Kasumi-1 (cell line): Measurements from ENCODE around the gene RHBDF2.
"Not testable (repeated sequence)": the region's sequence is repeated elsewhere in the genome, so short reads cannot be mapped to it uniquely, and the experiment has no call there.

Experiments
- DNase-seq, 2 experiments: peaks; one replicate each; lab custom pipeline; 2025; lab: John Stamatoyannopoulos, UW

The RHBDF2 gene

DNA sequence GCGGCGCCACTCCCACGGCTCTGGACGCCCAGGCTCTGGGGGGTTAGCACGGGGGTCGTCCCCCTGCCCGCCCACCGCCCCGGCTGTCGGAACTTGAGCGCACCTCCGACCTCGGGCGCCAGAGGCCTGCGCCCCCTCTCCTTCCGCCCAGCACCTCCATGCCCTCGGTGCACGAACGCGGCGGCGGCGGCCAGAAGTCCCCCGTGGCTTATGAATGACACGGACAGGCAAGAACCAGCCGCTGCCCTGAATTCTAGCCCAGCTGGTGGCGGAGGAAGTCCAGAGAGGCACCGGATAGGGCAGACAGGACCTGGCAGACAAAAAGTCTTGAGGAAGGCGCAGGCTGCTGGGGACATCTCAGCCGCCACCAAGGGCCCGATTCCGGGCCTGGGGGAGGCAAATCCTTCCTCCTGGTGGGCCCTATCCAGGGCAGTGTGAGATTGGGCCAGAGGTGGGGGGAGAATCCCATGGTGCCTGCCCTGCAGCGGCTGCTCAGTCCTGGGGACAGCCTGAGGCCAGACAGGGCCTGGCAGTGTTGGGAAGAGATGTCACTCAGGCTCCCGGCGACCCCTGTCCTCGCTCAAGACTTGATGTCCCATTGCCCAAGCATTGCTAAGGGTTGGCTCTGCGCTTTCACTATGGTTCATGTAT is 37.2 kb upstream of the RHBDF2 start:
- DNase-seq, result no peak

DNA sequence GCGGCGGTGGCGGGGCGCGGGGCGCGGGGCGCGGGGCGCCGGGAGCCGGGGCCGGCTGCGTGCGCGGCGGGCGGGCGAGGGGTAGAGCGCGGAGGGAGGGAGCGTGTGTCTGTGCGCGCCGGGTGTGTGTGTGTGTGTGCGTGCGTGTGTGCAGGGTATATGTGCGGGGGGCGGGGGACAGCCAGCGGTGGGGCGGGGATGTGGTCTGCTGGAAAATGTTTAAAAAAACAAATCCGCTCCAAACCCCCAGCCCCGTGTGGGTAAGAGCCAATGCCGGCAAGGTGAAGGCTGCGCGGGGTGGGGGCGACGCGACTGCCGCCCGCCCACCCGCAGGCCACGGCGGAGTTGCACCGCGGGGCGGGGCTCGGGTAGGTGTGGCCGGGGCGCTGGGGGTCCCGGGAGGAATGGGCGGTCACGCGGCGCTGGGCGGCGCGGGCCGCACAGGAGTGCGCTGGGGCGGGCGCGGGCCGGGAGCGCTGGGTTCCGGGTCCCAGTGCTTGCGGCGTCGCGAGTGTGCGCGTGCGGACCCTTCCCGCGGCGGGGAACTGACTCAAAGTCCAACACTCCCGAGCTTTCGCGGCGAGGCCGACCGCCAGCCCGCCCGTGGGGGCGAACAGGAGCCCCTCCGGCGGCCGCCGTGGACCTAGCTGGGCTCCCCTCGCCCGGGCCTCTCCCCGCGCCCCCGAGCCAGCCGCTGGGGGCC is 36.5 kb upstream of the RHBDF2 start, which contains the start of gene CYGB:
Gene CYGB (minus strand): TSS at position 132 of the 703 bp plus-strand sequence. CDS start 167 bp downstream, outside the sequence.
- no peak for DNase-seq

DNA sequence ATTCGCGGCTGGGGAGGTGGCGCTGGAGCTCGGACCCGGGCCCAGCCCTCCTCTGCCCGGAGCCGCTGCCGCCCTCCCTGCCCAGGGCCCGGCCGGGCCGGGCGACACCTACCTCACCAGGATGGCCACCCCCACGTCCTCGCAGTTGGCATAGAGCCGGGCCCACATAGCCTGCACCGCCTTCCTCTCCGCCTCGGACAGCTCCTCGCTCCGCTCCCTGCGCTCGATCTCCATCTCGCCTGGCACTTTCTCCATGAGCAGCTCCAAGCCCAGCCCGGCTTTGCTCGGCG is 36.0 kb upstream of the RHBDF2 start:
- no peak for DNase-seq

DNA sequence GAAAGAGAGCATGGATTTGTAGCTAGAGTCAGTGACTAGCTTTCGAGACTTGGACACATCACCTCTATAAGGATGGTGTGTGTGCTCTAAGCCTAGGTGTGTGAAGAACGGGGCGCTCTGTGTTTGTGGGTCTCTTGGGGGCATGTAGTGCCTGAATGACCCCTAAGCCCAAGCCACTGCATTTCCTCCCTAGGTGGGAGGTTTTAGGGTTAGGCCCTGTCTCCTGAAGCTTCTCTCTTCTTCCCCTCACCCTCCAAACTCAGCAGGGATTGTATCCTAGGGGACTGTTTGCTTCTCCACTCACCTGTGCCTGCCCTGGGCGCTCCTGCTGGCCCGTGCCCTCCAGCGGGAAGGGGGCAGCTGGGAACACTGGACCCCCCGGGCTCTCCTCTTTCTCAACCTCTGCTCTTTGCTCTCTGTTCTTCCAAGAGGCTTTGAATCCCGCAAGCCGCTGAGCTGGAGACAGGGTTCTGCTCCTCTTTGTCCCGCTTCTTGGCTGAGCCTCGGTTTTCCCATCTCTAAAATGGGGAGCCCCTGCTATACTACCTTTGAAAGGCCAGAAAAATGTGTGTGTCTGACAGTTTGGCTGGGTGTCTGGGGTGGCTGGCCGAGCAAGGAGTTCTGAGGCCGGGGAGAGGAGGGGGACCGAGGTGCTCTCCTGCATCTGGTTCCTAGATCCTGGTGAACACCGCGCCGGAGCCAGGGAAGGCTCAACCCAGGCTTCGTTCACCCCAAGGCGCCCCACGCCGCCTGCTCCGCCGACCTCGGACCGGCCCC is 35.5 kb upstream of the RHBDF2 start:
- no peak for DNase-seq

DNA sequence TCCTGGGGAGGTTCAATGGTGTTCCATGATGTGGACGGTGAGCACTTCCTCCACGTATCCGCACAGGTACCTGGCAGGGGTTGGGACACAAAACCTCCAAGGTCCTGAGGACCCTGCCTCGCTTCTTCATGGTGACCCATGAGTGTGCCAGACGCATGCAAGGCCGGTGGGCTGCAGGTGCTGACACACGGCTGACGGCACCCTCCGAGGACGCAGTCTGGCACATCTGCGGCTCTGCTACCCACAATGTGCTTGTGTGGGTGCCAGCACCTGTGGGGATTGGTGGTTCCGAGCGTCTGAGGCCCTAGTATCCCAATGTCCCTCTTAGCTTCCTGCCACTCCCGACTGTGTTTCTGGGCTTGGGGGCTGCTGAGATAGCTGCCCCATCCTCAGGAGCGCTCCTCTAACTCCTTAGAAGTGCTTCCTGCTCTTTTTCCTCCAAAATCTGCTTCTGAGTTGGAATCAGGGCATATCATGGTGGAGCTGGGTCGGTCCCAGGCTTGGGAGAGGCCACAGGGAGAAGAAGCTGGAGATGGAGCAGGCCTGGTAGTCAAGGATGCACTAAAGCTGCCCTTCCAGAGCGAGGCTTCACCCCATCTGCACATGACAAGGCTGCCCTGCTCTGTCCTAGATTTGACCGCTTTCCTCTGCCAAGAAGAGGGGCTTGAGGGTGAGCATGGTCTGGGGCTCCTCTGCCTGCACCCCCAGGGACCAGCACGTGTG is 34.7 kb upstream of the RHBDF2 start:
- DNase-seq, result no peak

DNA sequence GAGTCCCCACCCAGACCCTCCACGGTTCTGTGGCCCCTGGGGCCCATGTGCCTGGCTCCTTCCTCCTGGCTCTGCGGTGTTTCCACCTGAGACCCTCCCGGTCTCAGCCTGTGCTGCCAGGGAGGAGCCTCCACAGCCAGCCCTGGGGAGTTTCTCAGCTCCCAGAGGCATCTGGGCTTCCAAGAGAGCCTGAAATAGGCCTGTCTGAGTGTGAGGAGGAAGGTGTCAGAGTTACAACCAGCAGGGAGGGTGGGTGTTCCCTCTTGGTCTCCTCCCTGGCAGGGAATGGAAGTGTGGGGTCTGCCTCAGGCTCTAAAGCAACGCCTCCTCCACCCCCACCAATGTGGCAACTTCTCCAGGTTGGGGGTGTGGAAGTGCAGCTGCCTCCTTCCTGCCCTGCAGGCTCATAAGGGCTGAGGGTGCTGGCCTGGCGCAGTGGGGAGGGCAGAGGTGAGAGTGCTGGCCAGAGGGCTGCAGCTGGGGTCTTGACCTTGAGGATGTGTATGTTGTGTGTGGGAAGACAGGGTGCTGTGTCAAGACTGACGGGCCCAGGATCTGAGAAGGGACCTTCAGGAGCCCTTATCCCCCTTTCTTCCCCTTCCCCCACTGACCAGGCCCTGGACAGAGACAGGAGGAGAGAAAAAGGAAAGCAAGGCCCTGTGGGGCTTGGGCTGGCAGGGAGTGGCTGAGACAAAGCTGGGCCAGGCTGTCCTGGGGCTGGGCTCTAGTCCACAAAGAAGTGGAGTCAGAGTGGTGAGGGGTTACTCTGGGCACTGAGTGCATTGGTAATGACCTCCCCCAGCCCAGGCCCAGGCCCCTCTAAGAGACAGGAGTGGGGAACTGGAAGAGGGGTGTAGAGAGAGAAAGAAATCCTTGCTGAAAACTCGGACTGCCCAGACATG is 33.9 kb upstream of the RHBDF2 start:
- no peak for DNase-seq

DNA sequence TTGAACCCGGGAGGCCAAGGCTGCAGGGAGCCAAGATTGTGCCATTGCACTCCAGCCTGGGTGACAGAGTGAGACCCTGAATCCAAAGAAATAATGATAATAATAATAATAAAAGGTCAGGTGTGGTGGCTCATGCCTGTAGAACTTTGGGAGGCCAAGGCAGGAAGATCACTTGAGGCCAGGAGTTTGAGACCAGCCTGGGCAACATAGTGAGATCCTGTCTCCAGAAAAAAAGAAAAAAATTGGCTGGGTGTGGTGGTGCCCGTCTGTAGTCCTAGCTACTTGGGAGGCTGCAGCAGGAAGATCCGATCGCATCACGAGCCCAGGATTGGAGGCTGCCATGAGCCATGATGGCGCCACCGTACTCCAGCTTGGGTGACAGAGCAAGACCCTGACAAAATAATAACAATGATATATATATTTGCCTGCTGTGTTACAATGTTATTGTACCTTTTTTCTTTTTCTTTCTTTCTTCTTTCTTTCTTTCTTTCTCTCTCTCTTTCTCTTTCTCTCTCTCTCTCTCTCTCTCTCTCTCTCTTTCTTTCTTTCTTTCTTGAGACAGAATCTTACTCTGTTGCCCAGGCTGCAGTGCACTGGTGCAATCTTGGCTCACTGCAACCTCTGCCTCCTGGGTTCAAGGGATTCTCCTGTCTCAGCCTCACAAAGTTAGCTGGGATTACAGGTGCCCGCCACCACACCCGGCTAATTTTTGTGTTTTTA is 32.6 kb upstream of the RHBDF2 start:
- DNase-seq, result not testable (repeated sequence)

DNA sequence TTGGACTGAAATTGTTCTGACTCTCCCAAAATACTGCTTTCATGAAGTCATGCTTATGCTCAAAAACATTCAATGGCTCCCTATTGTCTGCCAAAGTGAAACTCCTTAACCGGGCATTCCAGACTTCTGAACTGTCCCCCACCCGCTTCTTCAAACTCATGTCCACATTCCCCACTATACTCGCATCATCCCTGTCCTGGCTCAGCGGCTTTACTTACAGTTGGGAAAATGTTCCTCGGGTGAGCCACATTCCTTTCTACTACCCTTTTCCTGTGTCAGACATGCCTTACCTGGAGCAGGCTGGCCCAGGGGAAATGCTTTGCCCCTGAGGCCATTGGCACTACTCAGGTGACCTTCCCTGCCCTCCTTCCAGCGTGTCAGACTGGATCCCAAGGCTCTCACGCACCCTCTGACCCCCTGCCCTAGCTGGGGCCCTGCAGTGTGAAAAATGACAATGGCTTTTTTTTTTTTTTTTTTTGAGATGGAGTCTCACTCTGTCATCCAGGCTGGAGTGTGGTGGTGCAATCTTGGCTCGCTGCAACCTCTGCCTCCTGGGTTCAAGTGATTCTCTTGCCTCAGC is 30.9 kb upstream of the RHBDF2 start:
- no peak for DNase-seq

DNA sequence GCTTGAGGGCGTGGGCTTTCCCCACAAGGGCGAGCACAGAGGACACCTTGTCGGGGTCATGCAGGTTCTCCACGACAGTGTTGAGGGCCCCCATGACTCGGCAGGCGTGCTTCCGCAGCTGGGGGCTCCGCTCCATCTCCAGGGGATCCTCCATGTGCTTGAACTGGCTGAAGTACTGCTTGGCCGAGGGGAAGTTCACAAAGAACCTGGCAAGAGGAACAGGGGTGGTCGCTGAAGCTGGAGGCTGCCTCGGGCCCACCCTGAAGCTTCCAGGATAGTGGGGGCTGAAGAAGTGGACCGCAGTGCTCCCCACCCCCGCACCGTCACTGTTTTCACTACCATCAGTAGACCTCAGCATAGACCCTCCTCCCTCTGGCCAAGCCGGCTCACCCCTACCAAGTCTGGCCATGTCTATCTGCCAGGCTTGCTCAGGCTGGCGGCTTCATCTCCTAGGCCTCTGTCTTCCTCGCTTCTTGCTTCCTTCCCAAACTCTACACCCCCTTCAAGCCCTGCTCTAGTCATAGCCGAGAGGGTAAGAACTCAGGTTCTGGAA is 30.3 kb upstream of the RHBDF2 start:
- DNase-seq, result no peak

DNA sequence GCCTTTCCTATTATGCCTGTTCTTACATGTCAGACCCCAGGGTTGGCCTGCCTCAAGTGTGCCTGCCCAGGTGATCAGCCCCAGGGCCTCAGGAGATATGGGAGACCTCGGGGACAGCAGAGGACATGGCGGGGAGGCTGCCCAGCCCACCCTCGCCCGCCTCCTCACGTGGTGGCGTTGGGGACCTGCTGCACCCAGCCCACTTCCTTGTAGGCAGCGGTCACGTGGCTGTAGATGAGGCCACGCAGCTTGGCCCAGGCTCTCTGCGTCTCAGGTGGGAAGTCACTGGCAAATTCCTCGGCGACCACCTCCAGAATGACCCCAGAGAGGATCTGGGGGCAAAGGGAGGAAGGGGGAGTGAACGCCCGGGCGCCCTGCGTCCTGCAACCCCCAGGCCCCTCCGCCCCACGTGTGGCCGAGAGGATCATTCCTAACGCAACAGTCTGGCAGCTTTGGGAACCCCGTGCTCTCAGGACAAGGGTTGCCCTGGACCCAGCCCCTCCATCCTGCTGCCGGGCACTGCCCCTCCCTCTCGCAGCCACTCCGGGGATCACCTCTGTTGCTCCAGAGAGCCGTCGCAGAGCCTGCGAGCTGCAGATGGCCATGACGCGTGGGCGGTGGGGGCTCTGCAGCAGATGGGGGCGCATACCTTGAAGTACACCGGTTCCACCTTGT is 29.7 kb upstream of the RHBDF2 start:
- no peak for DNase-seq

DNA sequence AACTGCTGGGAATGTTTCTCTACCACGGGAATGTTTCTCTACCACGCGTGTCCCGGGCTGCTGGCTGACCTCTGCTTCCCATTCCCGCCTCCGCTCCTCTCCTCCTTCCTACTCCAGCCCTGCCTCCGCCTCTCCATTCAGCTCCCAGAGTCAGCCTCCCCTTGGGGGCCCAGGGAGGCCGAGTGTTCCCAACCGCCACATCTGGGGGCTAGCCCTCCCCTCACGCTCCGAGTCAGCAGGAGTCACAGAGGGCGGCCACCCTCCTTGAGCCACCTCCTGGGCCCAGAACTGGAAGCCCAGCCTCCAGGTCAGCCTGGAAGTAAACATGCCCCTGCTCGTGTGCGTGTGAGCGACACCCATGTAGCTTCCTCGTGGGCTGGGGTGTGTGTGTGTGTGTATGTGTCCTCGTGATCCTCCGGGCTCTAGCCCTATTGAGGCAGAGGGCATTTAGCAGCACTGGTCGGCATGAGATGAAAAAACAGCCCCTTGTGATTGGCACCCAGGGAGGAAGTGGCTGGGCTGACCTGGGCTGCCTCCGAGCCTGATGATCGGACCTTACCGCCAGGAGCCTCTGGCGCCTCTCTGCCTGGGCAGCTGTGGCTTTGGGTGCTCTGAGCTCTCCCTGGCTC is 29.0 kb upstream of the RHBDF2 start:
- no peak for DNase-seq

DNA sequence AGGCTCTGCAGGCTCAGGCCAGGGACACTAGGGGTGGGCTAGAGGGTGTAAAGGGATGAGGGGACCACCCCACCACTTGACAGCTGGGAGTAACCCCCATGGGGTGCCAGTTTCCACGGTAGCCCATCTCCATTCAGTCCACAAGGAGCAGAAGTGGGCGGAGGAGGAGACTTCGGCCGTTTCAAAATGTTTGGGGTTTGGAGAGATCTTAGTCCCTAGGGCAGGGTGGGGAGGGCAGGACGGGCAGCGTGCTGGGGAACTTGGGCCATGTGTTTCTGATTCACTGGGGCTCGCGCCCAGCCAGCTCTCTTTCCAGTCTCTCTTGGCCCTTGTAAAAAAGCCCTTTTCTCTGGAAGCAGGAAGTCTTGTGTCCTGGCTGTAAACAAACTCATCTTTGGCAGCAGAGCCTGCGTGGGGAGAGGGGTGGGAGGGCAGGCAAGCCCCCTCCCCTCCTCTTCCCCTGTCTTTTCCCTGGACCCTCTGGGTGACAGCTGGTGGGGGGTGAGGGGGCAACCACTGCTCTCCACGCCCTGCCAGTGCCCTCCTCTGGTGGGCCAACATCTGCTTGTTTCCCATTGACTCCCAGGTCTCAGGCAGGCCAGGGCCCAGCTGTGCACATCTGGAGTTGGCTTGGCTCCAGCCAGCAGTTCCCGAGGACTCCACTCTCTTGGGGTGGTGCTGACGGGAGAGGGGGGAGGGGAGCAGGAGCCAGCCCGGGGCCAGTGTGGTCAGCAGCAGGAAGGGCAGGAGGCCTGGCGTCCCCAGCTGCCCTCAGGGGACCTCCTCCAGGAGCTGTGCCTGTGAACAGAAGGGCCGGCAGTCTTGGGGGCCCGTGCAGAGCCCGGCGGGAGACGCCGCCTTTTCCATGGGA is 28.2 kb upstream of the RHBDF2 start:
- no peak for DNase-seq

- DNase-seq, result no peak
Observed at GRCh38 chr17:76528528-76529223, 27.5 kb upstream of the RHBDF2 start.

GRCh38 chr17:76528156-76528527 is 26.9 kb upstream of the RHBDF2 start:
- DNase-seq, result no peak

DNA sequence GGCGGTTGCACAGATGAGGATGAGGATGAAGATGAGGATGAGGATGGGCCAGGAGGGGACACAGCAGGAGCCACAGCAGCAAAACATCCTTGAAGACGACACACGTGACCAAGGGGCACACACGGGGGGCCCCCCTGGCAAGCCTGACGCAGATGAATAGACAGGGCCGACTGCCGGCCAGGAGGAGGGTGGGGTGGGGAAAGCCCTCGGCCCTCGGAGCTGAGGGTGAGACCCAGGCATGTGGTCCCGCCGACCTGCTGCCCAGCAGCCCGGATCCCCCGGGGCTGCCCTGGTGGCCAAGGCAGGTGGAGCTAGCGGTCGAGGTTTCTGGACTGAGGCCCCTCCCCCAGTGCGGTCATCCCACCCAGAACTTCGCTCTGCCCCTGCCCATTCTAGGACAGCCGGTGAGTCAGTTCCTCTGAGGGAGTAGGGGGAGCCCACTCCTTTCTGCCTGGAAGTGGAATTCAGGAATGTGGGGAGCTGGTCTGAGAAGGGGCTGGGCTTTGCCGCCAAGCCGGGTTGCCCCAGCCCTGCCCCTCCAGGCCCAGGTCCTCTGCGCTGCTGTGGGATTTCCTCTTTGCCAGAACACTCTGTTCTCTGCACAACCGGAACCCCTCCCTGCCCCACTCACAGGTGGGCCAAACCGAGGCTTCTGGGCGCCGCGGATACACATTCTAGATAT is 26.3 kb upstream of the RHBDF2 start:
- no peak for DNase-seq

DNA sequence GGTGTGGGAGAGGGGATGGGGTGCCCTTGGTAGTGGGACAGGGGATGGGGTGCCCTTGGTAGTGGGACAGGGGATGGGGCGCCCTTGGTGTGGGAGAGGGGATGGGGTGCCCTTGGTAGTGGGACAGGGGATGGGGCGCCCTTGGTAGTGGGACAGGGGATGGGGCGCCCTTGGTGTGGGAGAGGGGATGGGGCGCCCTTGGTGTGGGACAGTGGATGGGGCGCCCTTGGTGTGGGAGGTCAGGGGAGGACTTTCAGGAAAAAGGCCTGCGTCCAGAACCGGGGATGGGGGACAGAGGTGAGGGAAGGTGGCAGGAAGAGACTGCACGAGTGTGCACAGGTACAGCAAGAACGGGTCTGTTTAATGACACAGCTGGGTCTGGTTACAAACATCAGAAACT is 25.8 kb upstream of the RHBDF2 start:
- not testable (repeated sequence) for DNase-seq

DNA sequence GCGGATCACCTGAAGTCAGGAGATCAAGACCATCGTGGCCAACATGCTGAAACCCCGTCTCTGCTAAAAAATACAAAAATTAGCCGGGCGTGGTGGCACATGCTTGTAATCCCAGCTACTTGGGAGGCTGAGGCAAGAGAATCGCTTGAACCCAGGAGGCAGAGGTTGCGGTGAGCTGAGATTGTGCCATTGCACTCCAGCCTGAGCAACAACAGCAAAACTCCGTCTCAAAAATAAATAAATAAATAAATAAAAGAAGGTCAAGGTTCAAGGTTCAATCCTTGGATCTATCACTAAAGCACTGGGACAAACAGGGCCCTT is 24.2 kb upstream of the RHBDF2 start:
- DNase-seq, result not testable (repeated sequence)
